Endodermal cell (in vitro differentiated cells): ENCODE measurements around the gene ASTN2. TPM values are rescaled to one million over a fixed set of nuclear protein-coding genes. Genes with fewer than 3 reads are reported as not detected.

Experiments
- DNase-seq: peaks from one replicate; pipeline ENCODE4 v3.0.0-alpha.2; 2017
- H3K27ac ChIP-seq: 2 replicates; pipeline ENCODE4 v1.5.1; 2013; ENCODE audit warnings: mild to moderate bottlenecking, low read depth, low read length, moderate library complexity
- H3K27me3 ChIP-seq: 2 replicates; pipeline ENCODE4 v1.6.1; 2013; ENCODE audit warnings: mild to moderate bottlenecking, low read length, moderate library complexity; ENCODE audit not compliant: insufficient read depth, control insufficient read depth, poor library complexity, severe bottlenecking
- H3K36me3 ChIP-seq: 2 replicates; pipeline ENCODE4 v1.7.0; 2013; ENCODE audit warnings: mild to moderate bottlenecking, low read length, moderate library complexity; ENCODE audit not compliant: control insufficient read depth, insufficient read depth
- H3K4me1 ChIP-seq: one replicate; pipeline ENCODE4 v1.7.0; 2013; ENCODE audit warnings: low read length; ENCODE audit not compliant: control insufficient read depth, insufficient read depth
- H3K4me3 ChIP-seq: 2 replicates; pipeline ENCODE4 v1.5.1; 2013; ENCODE audit warnings: mild to moderate bottlenecking, low read length, moderate library complexity
- H3K9ac ChIP-seq: 2 replicates; pipeline ENCODE4 v1.6.1; 2013; ENCODE audit warnings: mild to moderate bottlenecking, low read length, moderate library complexity; ENCODE audit not compliant: poor library complexity, severe bottlenecking; ENCODE audit errors: extremely low read depth
- H3K9me3 ChIP-seq: 2 replicates; pipeline ENCODE4 v1.6.1; 2013; ENCODE audit warnings: mild to moderate bottlenecking, low read length, moderate library complexity; ENCODE audit not compliant: control insufficient read depth
- H3K27ac Mint-ChIP-seq: 2 replicates; pipeline ENCODE4 v1.8.0; 2020; ENCODE audit warnings: mixed read lengths
- H3K27me3 Mint-ChIP-seq: 2 replicates; pipeline ENCODE4 v1.8.0; 2021; ENCODE audit warnings: mild to moderate bottlenecking, mixed read lengths; ENCODE audit not compliant: insufficient read depth
- H3K36me3 Mint-ChIP-seq: 2 replicates; pipeline ENCODE4 v1.8.0; 2020; ENCODE audit warnings: low read depth, mixed read lengths
- H3K4me1 Mint-ChIP-seq: 2 replicates; pipeline ENCODE4 v1.8.0; 2020; ENCODE audit warnings: mixed read lengths
- H3K4me3 Mint-ChIP-seq: 2 replicates; pipeline ENCODE4 v1.8.0; 2020; ENCODE audit warnings: mild to moderate bottlenecking, moderate library complexity, mixed read lengths
- H3K9me3 Mint-ChIP-seq: 2 replicates; pipeline ENCODE4 v1.8.0; 2020; ENCODE audit warnings: mild to moderate bottlenecking, mixed read lengths
- CTCF ChIP-seq: fragments of 200-600 bp; sonication (generic); conservative IDR thresholded peaks from 2 replicates; pipeline ENCODE4 v1.5.0; 2021; ENCODE audit warnings: antibody characterized with exemption, mild to moderate bottlenecking
- WGBS, 2 experiments: methylation state at CpG; one replicate each; pipeline versions ENCODE4 v1.1.5 to v1.1.7; 2013; ENCODE audit warnings: missing lambda C conversion rate in 2 of 2, mixed read lengths in 1 of 2; ENCODE audit not compliant: insufficient coverage in 1 of 2, insufficient read length in 1 of 2; 5-methylcytosine and 5-hydroxymethylcytosine counted together
- total RNA-seq, 2 donors: library from RNA; stranded (reverse); fragmentation: NEBNext Ultra II Directional in 1 of 2; extraction: Animal tissue kit (Norgen Biotek cat#: 25700) in 1 of 2; gene quantifications; 2 replicates in 1 of 2; 3 replicates in 1 of 2; pipeline ENCODE4 v1.2.1, GENCODE V29; 2021

The ASTN2 gene
- total RNA-seq, 2 donors from 2014 or later: 8.9 to 10.4 TPM

- H3K9ac ChIP-seq: no peak overlapping the region
- H3K36me3 ChIP-seq: no peaks in the 10 kb centered on the region
- H3K27ac ChIP-seq: no peak overlapping the region
- DNase-seq: no peak
- 100% methylated on average over 1 of the region's 1 CpG for WGBS, 2 experiments
- H3K27me3 Mint-ChIP-seq: peaks cover 51% of the 10 kb centered on the region
- peaks cover 65% of the 10 kb centered on the region for H3K27me3 ChIP-seq
- no peak overlapping the region for H3K27ac Mint-ChIP-seq
- H3K4me1 Mint-ChIP-seq: peaks cover 6% of the 10 kb centered on the region
- no peaks in the 10 kb centered on the region for H3K4me1 ChIP-seq
- H3K36me3 Mint-ChIP-seq: no peaks in the 10 kb centered on the region
- H3K9me3 Mint-ChIP-seq: no peaks in the 10 kb centered on the region
- H3K4me3 ChIP-seq: no peak overlapping the region
- H3K9me3 ChIP-seq: no peaks in the 10 kb centered on the region
- no peak for TF ChIP-seq CTCF
- no peak overlapping the region for H3K4me3 Mint-ChIP-seq
These were observed 1025.1 kb downstream of the ASTN2 start for GRCh38 chr9:116389541-116390302.

- Mint-ChIP-seq H3K27ac (no peak overlapping the region), H3K4me3 (no peak overlapping the region), H3K4me1 (peaks cover 6% of the 10 kb centered on the region), H3K27me3 (peaks cover 44% of the 10 kb centered on the region), H3K9me3 (no peaks in the 10 kb centered on the region), H3K36me3 (no peaks in the 10 kb centered on the region)
- no peak overlapping the region for H3K4me3 ChIP-seq
- no peak overlapping the region for H3K27ac ChIP-seq
- no peak for DNase-seq
- H3K9me3 ChIP-seq: no peaks in the 10 kb centered on the region
- TF ChIP-seq CTCF: no peak
- H3K36me3 ChIP-seq: no peaks in the 10 kb centered on the region
- WGBS, 2 experiments: 93 to 100% methylated on average over 3 to 5 of the region's 6 CpGs
- no peak overlapping the region for H3K9ac ChIP-seq
- H3K27me3 ChIP-seq: peaks cover 49% of the 10 kb centered on the region
- no peaks in the 10 kb centered on the region for H3K4me1 ChIP-seq
These were observed 1026.7 kb downstream of the ASTN2 start for GRCh38 chr9:116387934-116388698.

- no peak overlapping the region for H3K27ac Mint-ChIP-seq
- peaks cover 2% of the 10 kb centered on the region for H3K4me1 Mint-ChIP-seq
- Histone ChIP-seq H3K4me1 (no peaks in the 10 kb centered on the region), H3K27ac (no peak overlapping the region), H3K27me3 (peaks cover 29% of the 10 kb centered on the region), H3K4me3 (no peak overlapping the region), H3K9me3 (no peaks in the 10 kb centered on the region), H3K9ac (no peak overlapping the region), H3K36me3 (no peaks in the 10 kb centered on the region)
- 93 to 100% methylated on average over 2 to 3 of the region's 4 CpGs for WGBS, 2 experiments
- no peak for TF ChIP-seq CTCF
- H3K36me3 Mint-ChIP-seq: no peaks in the 10 kb centered on the region
- H3K4me3 Mint-ChIP-seq: no peak overlapping the region
- no peaks in the 10 kb centered on the region for H3K9me3 Mint-ChIP-seq
- no peak for DNase-seq
- H3K27me3 Mint-ChIP-seq: peaks cover 33% of the 10 kb centered on the region
These were observed 1030.9 kb downstream of the ASTN2 start for GRCh38 chr9:116383936-116384335.
